ENCODE data around the gene TACR1.

Gene TACR1

GRCh38 chr2:75142081-75142480 lies 57.2 kb downstream of the TACR1 start:
- DNase-seq = no peak

GRCh38 chr2:75140288-75140687 lies 59.0 kb downstream of the TACR1 start:
- DNase-seq = no peak

GRCh38 chr2:75139171-75139570 lies 60.1 kb downstream of the TACR1 start:
- no peak for DNase-seq

DNA sequence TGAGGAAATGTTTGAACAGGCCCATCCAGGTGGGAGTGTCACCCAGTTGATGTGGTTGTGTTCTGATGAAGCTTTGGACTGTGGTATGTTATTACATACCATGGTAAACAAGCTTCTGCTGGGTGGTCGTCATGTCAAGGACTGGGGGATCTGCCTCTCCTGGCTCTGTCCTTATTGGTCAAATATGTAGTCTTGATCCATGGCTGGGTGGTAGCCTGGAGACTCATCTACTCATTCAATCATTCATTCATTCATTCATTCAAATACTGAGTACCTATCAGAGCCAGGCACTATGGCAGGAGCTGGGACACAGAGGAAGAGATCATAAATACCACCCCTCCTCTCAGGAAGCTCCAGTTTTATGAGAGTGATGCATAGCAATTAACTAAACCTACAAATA lies 60.8 kb downstream of the TACR1 start:
- DNase-seq = no peak

- DNase-seq = no peak
Observed at GRCh38 chr2:75135776-75136400, 63.4 kb downstream of the TACR1 start.

GRCh38 chr2:75134860-75135259 lies 64.5 kb downstream of the TACR1 start:
- no peak for DNase-seq

GRCh38 chr2:75133621-75134570 lies 65.4 kb downstream of the TACR1 start:
- no peak for DNase-seq

DNA sequence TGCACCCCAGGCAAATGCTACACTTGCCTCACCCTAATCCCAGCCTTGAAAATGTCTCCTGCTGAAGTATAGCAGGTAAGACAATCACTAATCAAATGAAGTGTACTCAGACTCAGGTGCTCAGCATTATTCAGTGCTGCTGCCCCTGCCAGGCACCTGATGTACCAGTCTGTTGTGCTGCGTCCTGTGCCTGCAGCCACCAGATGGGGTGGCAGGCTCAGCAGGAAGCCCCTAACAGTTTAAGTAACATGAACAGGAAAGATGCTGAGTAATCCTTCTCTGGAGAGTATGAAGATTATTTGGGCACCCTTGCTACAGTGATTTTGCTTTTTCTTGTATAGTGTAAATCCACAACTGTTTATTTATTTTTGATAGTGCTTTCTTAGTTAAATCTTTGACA lies 69.1 kb downstream of the TACR1 start:
- peak; percentile 5 for DNase-seq

GRCh38 chr2:75123876-75124275 lies 75.4 kb downstream of the TACR1 start:
- no peak for DNase-seq

DNA sequence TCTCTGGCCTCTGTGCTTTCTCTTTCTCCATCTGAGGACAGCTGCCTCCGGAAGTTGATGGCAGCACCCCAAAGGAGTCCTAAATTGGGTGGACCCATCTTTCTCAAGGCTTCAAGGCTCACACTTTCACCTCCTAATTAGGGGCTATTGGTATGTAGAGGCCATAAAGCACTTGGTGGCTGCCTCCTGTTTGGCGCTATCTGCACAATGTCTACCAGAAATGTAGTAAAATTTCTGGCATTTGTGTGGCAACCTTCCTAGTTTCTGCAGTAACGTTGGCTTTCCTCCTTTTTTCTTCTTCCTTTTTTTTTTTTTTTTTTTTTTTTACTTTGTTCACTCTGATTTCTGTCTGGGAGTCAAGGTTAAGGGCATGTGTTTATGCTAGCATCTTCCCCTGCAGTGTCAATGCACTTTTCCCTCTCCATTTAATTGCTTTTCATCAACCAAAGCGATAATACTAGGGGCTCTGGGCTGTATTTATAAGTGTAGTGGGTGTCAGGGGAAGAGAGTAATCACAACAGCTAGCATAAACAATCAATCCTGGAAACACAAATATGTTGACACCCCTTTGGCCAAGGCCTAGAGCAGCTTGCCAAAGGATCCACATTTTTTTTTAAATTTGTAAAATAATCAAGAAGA lies 86.0 kb downstream of the TACR1 start:
- DNase-seq = no peak

DNA sequence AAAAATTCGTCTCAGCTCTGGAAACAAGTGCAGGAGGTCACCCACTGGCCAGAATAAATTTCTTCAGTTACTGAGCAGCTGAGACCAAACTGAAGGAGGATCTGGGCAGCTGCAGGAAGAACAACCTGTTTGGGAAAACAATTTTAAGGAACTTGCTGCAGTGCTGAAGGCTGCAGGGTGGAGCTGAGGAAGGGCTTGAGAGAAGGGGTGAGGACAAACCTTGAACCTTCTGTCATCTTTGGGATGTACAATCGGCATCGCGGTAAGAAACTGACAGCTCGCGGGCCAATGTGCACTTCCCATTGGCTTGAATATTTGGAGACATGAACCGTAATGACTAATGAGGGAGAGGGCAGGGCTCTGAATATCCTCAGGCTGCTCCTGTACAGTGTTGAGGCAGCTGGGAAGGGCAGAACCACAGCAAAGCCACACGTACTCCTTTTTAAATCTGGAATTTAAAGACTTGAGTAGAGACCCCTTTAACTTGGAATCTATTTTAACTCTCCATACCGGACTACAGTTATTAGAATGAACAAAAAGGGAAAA lies 90.3 kb downstream of the TACR1 start:
- no peak for DNase-seq

DNA sequence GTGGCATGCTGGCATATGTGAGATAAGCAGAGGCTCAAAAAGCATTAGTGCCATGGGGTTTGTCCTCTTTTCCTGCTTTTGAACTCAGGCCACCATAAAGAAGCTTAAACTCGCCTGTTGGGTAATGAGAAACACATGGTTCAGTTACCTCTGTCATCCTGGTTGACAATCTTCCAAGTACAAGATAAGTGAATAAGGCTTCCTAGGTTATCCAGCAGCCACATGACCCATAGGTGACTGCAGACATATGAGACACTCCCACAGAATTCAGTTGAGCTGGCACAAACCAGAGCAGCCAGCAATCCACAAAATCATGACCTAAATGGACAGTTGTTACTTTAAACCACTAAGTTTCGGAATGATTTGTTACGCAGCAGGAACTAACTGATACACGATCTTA lies 97.3 kb downstream of the TACR1 start:
- DNase-seq = no peak

GRCh38 chr2:75100801-75101151 lies 98.5 kb downstream of the TACR1 start:
- no peak for DNase-seq

- DNase-seq = no peak
Observed at GRCh38 chr2:75100011-75100800, 99.1 kb downstream of the TACR1 start.

DNA sequence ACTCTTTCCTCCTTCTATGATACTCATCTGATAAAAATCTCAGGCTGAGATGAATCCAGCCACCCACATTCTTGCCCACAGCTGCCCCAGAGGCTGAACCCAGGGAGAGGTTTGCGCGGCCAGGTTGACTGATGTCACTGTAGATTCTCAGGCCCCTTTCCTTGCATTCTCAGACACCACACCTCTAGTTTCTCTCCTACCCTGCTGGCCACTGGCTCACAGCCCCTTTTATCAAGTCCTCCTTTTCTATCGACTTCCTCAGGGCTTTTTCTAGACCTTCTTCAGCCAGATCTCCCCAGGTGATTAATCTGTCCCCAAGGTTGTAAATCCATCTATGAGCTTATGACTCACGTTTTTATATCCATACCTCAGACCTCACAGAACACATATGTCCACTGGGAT lies 99.8 kb downstream of the TACR1 start:
- DNase-seq = no peak

DNA sequence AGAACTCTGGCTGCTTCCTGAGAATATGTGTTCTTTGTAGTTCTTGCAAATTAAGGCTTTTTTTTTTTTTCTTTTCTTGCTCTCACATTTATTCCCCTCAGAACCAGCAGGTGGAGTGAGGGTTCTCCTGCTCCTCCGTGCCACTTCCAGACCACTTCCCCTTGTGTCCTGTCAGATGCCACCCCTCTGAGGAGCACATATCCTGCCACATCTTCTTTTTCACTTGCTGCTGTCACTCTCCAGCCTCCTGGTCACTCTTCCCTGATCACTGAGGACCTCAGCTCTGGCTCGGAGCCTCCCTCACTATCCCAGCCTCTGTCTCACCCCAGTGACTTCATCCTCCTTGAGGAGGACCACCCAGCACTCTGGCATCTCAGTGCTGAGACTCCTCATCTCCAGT lies 100.5 kb downstream of the TACR1 start:
- peak; percentile 24 for DNase-seq

- no peak for DNase-seq
Observed at GRCh38 chr2:75097831-75098230, 101.5 kb downstream of the TACR1 start.

- DNase-seq = no peak
Observed at GRCh38 chr2:75094405-75094804, 104.9 kb downstream of the TACR1 start.

GRCh38 chr2:75090770-75091515 lies 108.4 kb downstream of the TACR1 start:
- DNase-seq = peak; percentile 41

- DNase-seq = no peak
Observed at GRCh38 chr2:75089471-75089870, 109.8 kb downstream of the TACR1 start.

DNA sequence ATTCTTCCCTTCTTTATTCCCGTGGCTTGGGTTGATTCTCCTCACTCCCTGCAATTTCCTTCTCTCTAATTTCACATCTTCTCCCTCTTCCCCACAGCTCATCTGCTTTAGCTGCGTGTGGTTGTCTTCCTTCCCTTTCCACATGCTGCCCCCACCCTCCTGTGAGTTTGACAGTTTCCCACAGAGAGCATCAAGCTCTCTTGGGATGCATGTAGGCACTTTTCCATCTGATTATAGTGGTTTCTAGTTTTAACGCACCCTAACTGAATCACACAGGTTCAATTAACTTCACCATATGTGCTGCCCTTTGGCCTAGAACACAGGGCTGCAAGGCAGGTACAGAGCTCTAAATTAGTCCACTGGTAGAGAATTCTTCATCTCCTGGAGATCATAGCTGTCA lies 110.5 kb downstream of the TACR1 start:
- no peak for DNase-seq

GRCh38 chr2:75087736-75088135 lies 111.6 kb downstream of the TACR1 start:
- no peak for DNase-seq
